OCI-LY7 (cell line): Measurements from ENCODE around the gene MPPED1.

Experiments used
- EZH2phosphoT487 ChIP-seq: fragments of 200-600 bp; sonication (generic); IDR thresholded peaks from 2 replicates; pipeline ENCODE4 v1.6.1; 2018; ENCODE audit warnings: low read depth, borderline replicate concordance, mild to moderate bottlenecking, mixed run types, antibody characterized with exemption, low read length, moderate library complexity, mixed read lengths
- TF ChIP-seq, protein P1 (sequence below): fragments of 200-600 bp; sonication (generic); conservative IDR thresholded peaks from 2 replicates; pipeline ENCODE4 v1.5.1; 2014; ENCODE audit warnings: mild to moderate bottlenecking, antibody characterized with exemption, low read length, moderate library complexity, mixed read lengths

DNA sequence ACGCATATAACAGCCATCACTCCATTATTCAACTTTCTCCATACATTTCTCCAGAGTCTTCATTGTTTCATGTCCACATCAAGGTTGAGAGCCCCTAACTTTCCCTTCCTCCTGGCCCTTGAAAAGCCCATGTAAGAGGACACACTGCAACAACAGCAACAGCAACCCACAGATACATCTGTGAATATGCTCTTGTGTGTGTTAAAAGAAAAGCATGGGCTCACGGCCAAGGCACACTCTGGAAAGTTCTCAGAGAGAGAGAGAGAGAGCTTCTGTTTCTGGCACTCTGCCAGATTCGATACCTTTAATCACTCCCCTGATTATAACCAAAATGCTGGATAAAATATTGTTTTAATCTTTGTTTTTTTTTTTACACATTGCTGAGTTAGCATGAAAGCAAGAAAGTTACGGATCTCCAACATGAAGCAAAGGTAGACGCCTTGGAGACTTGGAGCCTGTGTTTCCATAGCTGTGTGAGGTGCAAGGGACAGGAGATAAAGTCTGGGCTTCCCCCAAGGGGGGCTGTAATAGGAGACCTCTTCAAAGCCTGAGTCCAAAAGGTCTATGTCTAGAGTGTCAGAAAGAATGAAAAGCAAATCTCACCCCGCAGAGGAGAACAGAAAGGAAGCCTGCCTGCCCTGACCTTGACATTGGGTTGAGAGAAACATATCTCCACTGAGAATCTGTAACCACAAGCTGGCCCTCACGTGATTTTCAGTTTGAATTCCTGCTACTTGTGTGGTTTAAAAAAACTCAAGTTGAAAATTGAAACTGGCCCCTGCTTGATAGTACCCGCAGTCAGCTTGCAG lies 33.7 kb upstream of the MPPED1 start:
- TF ChIP-seq, protein P1, sequence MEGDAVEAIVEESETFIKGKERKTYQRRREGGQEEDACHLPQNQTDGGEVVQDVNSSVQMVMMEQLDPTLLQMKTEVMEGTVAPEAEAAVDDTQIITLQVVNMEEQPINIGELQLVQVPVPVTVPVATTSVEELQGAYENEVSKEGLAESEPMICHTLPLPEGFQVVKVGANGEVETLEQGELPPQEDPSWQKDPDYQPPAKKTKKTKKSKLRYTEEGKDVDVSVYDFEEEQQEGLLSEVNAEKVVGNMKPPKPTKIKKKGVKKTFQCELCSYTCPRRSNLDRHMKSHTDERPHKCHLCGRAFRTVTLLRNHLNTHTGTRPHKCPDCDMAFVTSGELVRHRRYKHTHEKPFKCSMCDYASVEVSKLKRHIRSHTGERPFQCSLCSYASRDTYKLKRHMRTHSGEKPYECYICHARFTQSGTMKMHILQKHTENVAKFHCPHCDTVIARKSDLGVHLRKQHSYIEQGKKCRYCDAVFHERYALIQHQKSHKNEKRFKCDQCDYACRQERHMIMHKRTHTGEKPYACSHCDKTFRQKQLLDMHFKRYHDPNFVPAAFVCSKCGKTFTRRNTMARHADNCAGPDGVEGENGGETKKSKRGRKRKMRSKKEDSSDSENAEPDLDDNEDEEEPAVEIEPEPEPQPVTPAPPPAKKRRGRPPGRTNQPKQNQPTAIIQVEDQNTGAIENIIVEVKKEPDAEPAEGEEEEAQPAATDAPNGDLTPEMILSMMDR, result no peak
- TF ChIP-seq EZH2phosphoT487, result no peak
